Endodermal cell (in vitro differentiated cells): ENCODE measurements around the gene AGAP2. TPM values are rescaled to one million over a fixed set of nuclear protein-coding genes. Genes with fewer than 3 reads are reported as not detected.
"Not testable (repeated sequence)": the region's sequence is repeated elsewhere in the genome, so short reads cannot be mapped to it uniquely, and the experiment has no call there.

Experiments
- DNase-seq: peaks from one replicate; pipeline ENCODE4 v3.0.0-alpha.2; 2017
- H3K27ac ChIP-seq: 2 replicates; pipeline ENCODE4 v1.5.1; 2013; ENCODE audit warnings: mild to moderate bottlenecking, low read depth, low read length, moderate library complexity
- H3K27me3 ChIP-seq: 2 replicates; pipeline ENCODE4 v1.6.1; 2013; ENCODE audit warnings: mild to moderate bottlenecking, low read length, moderate library complexity; ENCODE audit not compliant: insufficient read depth, control insufficient read depth, poor library complexity, severe bottlenecking
- H3K36me3 ChIP-seq: 2 replicates; pipeline ENCODE4 v1.7.0; 2013; ENCODE audit warnings: mild to moderate bottlenecking, low read length, moderate library complexity; ENCODE audit not compliant: control insufficient read depth, insufficient read depth
- H3K4me1 ChIP-seq: one replicate; pipeline ENCODE4 v1.7.0; 2013; ENCODE audit warnings: low read length; ENCODE audit not compliant: control insufficient read depth, insufficient read depth
- H3K4me3 ChIP-seq: 2 replicates; pipeline ENCODE4 v1.5.1; 2013; ENCODE audit warnings: mild to moderate bottlenecking, low read length, moderate library complexity
- H3K9ac ChIP-seq: 2 replicates; pipeline ENCODE4 v1.6.1; 2013; ENCODE audit warnings: mild to moderate bottlenecking, low read length, moderate library complexity; ENCODE audit not compliant: poor library complexity, severe bottlenecking; ENCODE audit errors: extremely low read depth
- H3K9me3 ChIP-seq: 2 replicates; pipeline ENCODE4 v1.6.1; 2013; ENCODE audit warnings: mild to moderate bottlenecking, low read length, moderate library complexity; ENCODE audit not compliant: control insufficient read depth
- H3K27ac Mint-ChIP-seq: 2 replicates; pipeline ENCODE4 v1.8.0; 2020; ENCODE audit warnings: mixed read lengths
- H3K27me3 Mint-ChIP-seq: 2 replicates; pipeline ENCODE4 v1.8.0; 2021; ENCODE audit warnings: mild to moderate bottlenecking, mixed read lengths; ENCODE audit not compliant: insufficient read depth
- H3K36me3 Mint-ChIP-seq: 2 replicates; pipeline ENCODE4 v1.8.0; 2020; ENCODE audit warnings: low read depth, mixed read lengths
- H3K4me1 Mint-ChIP-seq: 2 replicates; pipeline ENCODE4 v1.8.0; 2020; ENCODE audit warnings: mixed read lengths
- H3K4me3 Mint-ChIP-seq: 2 replicates; pipeline ENCODE4 v1.8.0; 2020; ENCODE audit warnings: mild to moderate bottlenecking, moderate library complexity, mixed read lengths
- H3K9me3 Mint-ChIP-seq: 2 replicates; pipeline ENCODE4 v1.8.0; 2020; ENCODE audit warnings: mild to moderate bottlenecking, mixed read lengths
- WGBS, 2 experiments: methylation state at CpG; one replicate each; pipeline versions ENCODE4 v1.1.5 to v1.1.7; 2013; ENCODE audit warnings: missing lambda C conversion rate in 2 of 2, mixed read lengths in 1 of 2; ENCODE audit not compliant: insufficient coverage in 1 of 2, insufficient read length in 1 of 2; 5-methylcytosine and 5-hydroxymethylcytosine counted together
- microRNA-seq: library from miRNA; unstranded; fragments of <30 nt; microRNA quantifications from one replicate; pipeline ENCODE4 v1.2.0, GENCODE V29; 2020; ENCODE audit warnings: borderline microRNAs expressed
- total RNA-seq, 2 donors: library from RNA; stranded (reverse); fragmentation: NEBNext Ultra II Directional in 1 of 2; extraction: Animal tissue kit (Norgen Biotek cat#: 25700) in 1 of 2; gene quantifications; 2 replicates in 1 of 2; 3 replicates in 1 of 2; pipeline ENCODE4 v1.2.1, GENCODE V29; 2021
- TF ChIP-seq, protein P1 (sequence below): fragments of 200-600 bp; sonication (generic); conservative IDR thresholded peaks from 2 replicates; pipeline ENCODE4 v1.5.0; 2021; ENCODE audit warnings: antibody characterized with exemption, mild to moderate bottlenecking

Gene AGAP2
- total RNA-seq, 2 donors from 2014 or later, result 0.44 TPM; not detected in 1

DNA sequence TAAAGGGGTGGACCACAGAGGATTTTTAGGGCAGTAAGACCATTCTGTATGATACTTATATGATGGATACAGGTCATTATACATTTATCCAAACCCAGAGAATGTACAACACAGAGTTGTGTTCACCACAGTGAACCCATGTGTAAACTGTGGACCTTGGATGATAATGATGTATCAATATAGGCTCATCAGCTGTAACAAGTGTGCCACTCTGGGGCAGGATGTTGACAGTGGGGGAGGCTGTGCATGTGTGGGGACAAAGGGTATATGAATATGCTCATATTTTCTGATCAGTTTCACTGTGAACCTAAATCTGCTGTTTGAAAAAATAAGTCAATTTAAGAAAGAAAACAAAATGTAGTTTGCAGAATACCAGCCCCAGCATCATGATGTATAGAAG lies 58.8 kb downstream of the AGAP2 start:
- Mint-ChIP-seq H3K27me3 (peaks cover 35% of the 10 kb centered on the region), H3K27ac (no peak overlapping the region), H3K9me3 (peaks cover 22% of the 10 kb centered on the region), H3K36me3 (no peaks in the 10 kb centered on the region), H3K4me1 (no peaks in the 10 kb centered on the region), H3K4me3 (no peak overlapping the region)
- no peak for DNase-seq
- no peaks in the 10 kb centered on the region for H3K4me1 ChIP-seq
- H3K4me3 ChIP-seq, result no peak overlapping the region
- no peak overlapping the region for H3K27ac ChIP-seq
- TF ChIP-seq, protein P1, sequence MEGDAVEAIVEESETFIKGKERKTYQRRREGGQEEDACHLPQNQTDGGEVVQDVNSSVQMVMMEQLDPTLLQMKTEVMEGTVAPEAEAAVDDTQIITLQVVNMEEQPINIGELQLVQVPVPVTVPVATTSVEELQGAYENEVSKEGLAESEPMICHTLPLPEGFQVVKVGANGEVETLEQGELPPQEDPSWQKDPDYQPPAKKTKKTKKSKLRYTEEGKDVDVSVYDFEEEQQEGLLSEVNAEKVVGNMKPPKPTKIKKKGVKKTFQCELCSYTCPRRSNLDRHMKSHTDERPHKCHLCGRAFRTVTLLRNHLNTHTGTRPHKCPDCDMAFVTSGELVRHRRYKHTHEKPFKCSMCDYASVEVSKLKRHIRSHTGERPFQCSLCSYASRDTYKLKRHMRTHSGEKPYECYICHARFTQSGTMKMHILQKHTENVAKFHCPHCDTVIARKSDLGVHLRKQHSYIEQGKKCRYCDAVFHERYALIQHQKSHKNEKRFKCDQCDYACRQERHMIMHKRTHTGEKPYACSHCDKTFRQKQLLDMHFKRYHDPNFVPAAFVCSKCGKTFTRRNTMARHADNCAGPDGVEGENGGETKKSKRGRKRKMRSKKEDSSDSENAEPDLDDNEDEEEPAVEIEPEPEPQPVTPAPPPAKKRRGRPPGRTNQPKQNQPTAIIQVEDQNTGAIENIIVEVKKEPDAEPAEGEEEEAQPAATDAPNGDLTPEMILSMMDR, result no peak
- H3K9ac ChIP-seq, result no peak overlapping the region
- no peaks in the 10 kb centered on the region for H3K36me3 ChIP-seq
- H3K9me3 ChIP-seq, result no peaks in the 10 kb centered on the region
- peaks cover 20% of the 10 kb centered on the region for H3K27me3 ChIP-seq

DNA sequence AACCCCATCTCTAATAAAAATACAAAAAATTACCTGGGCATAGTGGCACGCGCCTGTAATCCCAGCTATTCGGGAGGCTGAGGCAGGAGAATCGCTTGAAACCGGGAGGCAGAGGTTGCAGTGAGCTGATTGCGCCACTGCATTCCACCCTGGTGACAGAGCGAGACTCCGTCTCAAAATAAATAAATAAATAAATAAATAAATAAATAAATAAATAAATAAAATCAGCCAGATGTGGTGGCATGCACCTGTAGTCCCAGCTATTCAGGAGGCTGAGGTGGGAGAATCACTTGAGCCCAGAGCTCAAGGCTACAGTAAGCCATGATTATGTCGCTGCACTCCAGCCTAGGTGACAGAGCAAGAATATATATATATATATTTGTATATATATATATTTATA lies 60.6 kb downstream of the AGAP2 start:
- H3K4me1 ChIP-seq, H3K4me3 Mint-ChIP-seq, H3K9ac ChIP-seq, H3K27ac Mint-ChIP-seq, DNase-seq, H3K36me3 Mint-ChIP-seq, H3K27ac ChIP-seq, H3K9me3 ChIP-seq, H3K4me3 ChIP-seq, H3K4me1 Mint-ChIP-seq, H3K36me3 ChIP-seq: not testable (repeated sequence)
- H3K27me3 Mint-ChIP-seq, result peaks cover 31% of the 10 kb centered on the region
- peaks cover 14% of the 10 kb centered on the region for H3K27me3 ChIP-seq
- 93% methylated on average over 5 to 6 of the region's 9 CpGs for WGBS, 2 experiments
- H3K9me3 Mint-ChIP-seq, result peaks cover 26% of the 10 kb centered on the region

DNA sequence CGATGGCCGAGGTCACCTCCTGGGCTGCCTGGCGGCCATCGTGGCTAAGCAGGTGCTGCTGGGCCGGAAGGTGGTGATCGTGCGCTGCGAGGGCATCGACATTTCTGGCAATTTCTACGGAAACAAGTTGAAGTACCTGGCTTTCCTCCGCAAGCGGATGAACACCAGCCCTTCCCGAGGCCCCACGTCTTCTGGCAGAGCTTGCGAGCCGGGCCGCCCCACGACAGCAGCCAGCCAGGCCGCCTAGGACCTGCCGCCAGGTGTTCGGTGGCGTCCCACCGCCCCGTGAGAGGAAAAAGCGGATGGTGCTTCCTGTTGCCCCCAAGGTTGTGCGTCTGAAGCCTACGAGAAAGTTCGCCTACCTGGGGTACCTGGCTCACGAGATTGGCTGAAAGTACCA lies 63.9 kb downstream of the AGAP2 start:
- no peaks in the 10 kb centered on the region for H3K4me1 Mint-ChIP-seq
- WGBS, 2 experiments, result 93 to 95% methylated on average over 24 to 29 of the region's 29 CpGs
- Histone ChIP-seq H3K9ac (no peak overlapping the region), H3K4me1 (no peaks in the 10 kb centered on the region), H3K36me3 (no peaks in the 10 kb centered on the region), H3K4me3 (no peak overlapping the region), H3K27ac (no peak overlapping the region), H3K27me3 (peaks cover 12% of the 10 kb centered on the region), H3K9me3 (no peaks in the 10 kb centered on the region)
- peaks cover 23% of the 10 kb centered on the region for H3K27me3 Mint-ChIP-seq
- H3K36me3 Mint-ChIP-seq, result no peaks in the 10 kb centered on the region
- H3K9me3 Mint-ChIP-seq, result peaks cover 22% of the 10 kb centered on the region
- no peak overlapping the region for H3K4me3 Mint-ChIP-seq
- no peak for DNase-seq
- TF ChIP-seq, protein P1, result no peak
- H3K27ac Mint-ChIP-seq, result no peak overlapping the region

Small RNA genes lying within 50 kb of the gene (microRNA-seq; reads per million reads assigned to microRNA genes)
- not detected for gene MIR6759

Other genes with a start within 250 kb of the AGAP2 start
- gene DDIT3, start 218.2 kb downstream of the AGAP2 start, total RNA-seq, result 10 to 100 TPM in 1 of 2 donors, 1 to 10 TPM in 1; 9.9 to 12.4 TPM
- 10 to 100 TPM; 49.2 to 88.2 TPM for gene MBD6, start 215.9 kb downstream of the AGAP2 start, total RNA-seq
- gene DCTN2, start 191.6 kb downstream of the AGAP2 start, total RNA-seq, result 100 to 1,000 TPM; 110 to 114 TPM
- 1 to 10 TPM; 2.3 to 4.5 TPM for gene KIF5A, start 188.7 kb downstream of the AGAP2 start, total RNA-seq
- 10 to 100 TPM; 40.9 to 45.5 TPM for gene PIP4K2C, start 147.6 kb downstream of the AGAP2 start, total RNA-seq
- 10 to 100 TPM; 59.6 to 62.6 TPM for gene DTX3, start 133.9 kb downstream of the AGAP2 start, total RNA-seq
- gene ARHGEF25, start 127.3 kb downstream of the AGAP2 start, total RNA-seq, result 10 to 100 TPM; 12.7 to 20.1 TPM
- gene B4GALNT1, start 105.5 kb downstream of the AGAP2 start, total RNA-seq, result under 1 TPM; 0.49 to 0.66 TPM
- 100 to 1,000 TPM; 108 to 142 TPM for gene OS9, start 44.6 kb downstream of the AGAP2 start, total RNA-seq
- 10 to 100 TPM; 21.7 to 27.8 TPM for gene TSPAN31, start 6.3 kb upstream of the AGAP2 start, total RNA-seq
- 100 to 1,000 TPM; 144 to 186 TPM for gene CDK4, start 13.6 kb upstream of the AGAP2 start, total RNA-seq
- 10 to 100 TPM; 13.6 to 15.8 TPM for gene MARCHF9, start 16.4 kb upstream of the AGAP2 start, total RNA-seq
- gene CYP27B1, start 28.3 kb upstream of the AGAP2 start, total RNA-seq, result 1 to 10 TPM; 2.4 to 3.1 TPM
- gene METTL1, start 33.4 kb upstream of the AGAP2 start, total RNA-seq, result 10 to 100 TPM; 26.1 to 28.7 TPM
- 1 to 10 TPM; 3.7 to 5.8 TPM for gene EEF1AKMT3, start 33.9 kb upstream of the AGAP2 start, total RNA-seq
- 10 to 100 TPM; 37.7 to 39.9 TPM for gene TSFM, start 44.0 kb upstream of the AGAP2 start, total RNA-seq
- gene AVIL, start 80.0 kb upstream of the AGAP2 start, total RNA-seq, result 1 to 10 TPM in 1 of 2 donors, under 1 TPM in 1; 0.22 to 1.7 TPM
- 100 to 1,000 TPM; 137 to 148 TPM for gene CTDSP2, start 108.0 kb upstream of the AGAP2 start, total RNA-seq
- gene ATP23, start 202.8 kb upstream of the AGAP2 start, total RNA-seq, result 10 to 100 TPM; 10.4 to 11.3 TPM